GM23338 (cell line): ENCODE results near the gene GFER.

Experiments used
- CREB1 ChIP-seq: fragments of 250-450 bp; sonication (Bioruptor Pico); IDR thresholded peaks from 2 replicates; pipeline ENCODE4 v1.5.0; 2020; ENCODE audit warnings: low read depth, mild to moderate bottlenecking, moderate library complexity
- CTCF ChIP-seq, 2 experiments: fragments of 200-600 bp in 1 of 2; sonication (generic) in 1 of 2; conservative IDR thresholded peaks; 2 replicates each; pipeline versions ENCODE4 v1.5.1 to v1.6.1; 2016 to 2017; ENCODE audit warnings: antibody characterized with exemption in 2 of 2, low read depth in 2 of 2, mild to moderate bottlenecking in 2 of 2, moderate library complexity in 1 of 2
- ETS1 ChIP-seq: IDR thresholded peaks from 2 replicates; pipeline ENCODE4 v1.6.1; 2016; ENCODE audit warnings: antibody characterized with exemption
- EZH2 ChIP-seq: fragments of 200-600 bp; sonication (generic); IDR thresholded peaks from one replicate; pipeline ENCODE4 v1.8.0; 2017; ENCODE audit warnings: antibody characterized with exemption, mild to moderate bottlenecking, low read depth; ENCODE audit not compliant: unreplicated experiment
- EZH2phosphoT487 ChIP-seq: fragments of 200-600 bp; sonication (generic); IDR thresholded peaks from one replicate; pipeline ENCODE4 v1.8.1; 2018; ENCODE audit warnings: antibody characterized with exemption; ENCODE audit not compliant: unreplicated experiment
- JUNB ChIP-seq: IDR thresholded peaks from one replicate; pipeline ENCODE4 v1.6.1; 2016; ENCODE audit warnings: antibody characterized with exemption; ENCODE audit not compliant: unreplicated experiment
- NANOG ChIP-seq: IDR thresholded peaks from 2 replicates; pipeline ENCODE4 v1.6.1; 2016; ENCODE audit warnings: antibody characterized with exemption, borderline replicate concordance
- POLR2AphosphoS5 ChIP-seq: IDR thresholded peaks from 2 replicates; pipeline ENCODE4 v1.6.1; 2016; ENCODE audit warnings: antibody characterized with exemption, low read depth
- REST ChIP-seq: IDR thresholded peaks from one replicate; pipeline ENCODE4 v1.6.1; 2018; ENCODE audit warnings: antibody characterized with exemption; ENCODE audit not compliant: unreplicated experiment
- STAT1 ChIP-seq: IDR thresholded peaks from one replicate; pipeline ENCODE4 v1.6.1; 2016; ENCODE audit warnings: antibody characterized with exemption; ENCODE audit not compliant: unreplicated experiment
- ZNF114 ChIP-seq: fragments of 250-450 bp; sonication (Bioruptor Pico); IDR thresholded peaks from 2 replicates; pipeline ENCODE4 v1.5.0; 2020; ENCODE audit warnings: mild to moderate bottlenecking, moderate library complexity
- ZNF331 ChIP-seq: fragments of 250-450 bp; sonication (Bioruptor Pico); IDR thresholded peaks from 2 replicates; pipeline ENCODE4 v1.5.0; 2020; ENCODE audit warnings: low read depth, mild to moderate bottlenecking, moderate library complexity
- ZNF462 ChIP-seq: fragments of 250-450 bp; sonication (Bioruptor Pico); IDR thresholded peaks from 2 replicates; pipeline ENCODE4 v1.5.0; 2020; ENCODE audit warnings: mild to moderate bottlenecking, moderate library complexity

- TF ChIP-seq CTCF (conservative IDR thresholded peaks at IDR 0.05; ENCODE audit: low read depth in 2 of 2), result no peak
- no peak for TF ChIP-seq STAT1
- no peak for TF ChIP-seq EZH2
- TF ChIP-seq CREB1 (CRISPR knock-in tag), result no peak
- TF ChIP-seq POLR2AphosphoS5, result no peak
- TF ChIP-seq REST, result no peak
- TF ChIP-seq EZH2phosphoT487, result no peak
- no peak for TF ChIP-seq ETS1
- TF ChIP-seq JUNB, result no peak
- no peak for TF ChIP-seq ZNF331 (CRISPR knock-in tag)
- TF ChIP-seq ZNF114, result no peak
- no peak for TF ChIP-seq NANOG
- TF ChIP-seq ZNF462 (CRISPR knock-in tag), result no peak
Observed at GRCh38 chr16:2001456-2002355, 17.7 kb downstream of the GFER start.
